A549 (cell line): ENCODE results near the gene ACBD6. TPM values are rescaled to one million over a fixed set of nuclear protein-coding genes. Genes with fewer than 3 reads are reported as not detected.

ENCODE experiments used
- ATAC-seq, 2 experiments: fragments of 200-7000 bp in 1 of 2; fragments of >200 bp in 1 of 2; cut with Nextera tagmentation in 1 of 2; cut with Tn5 transposase in 1 of 2; 3 replicates each; pipeline versions ENCODE4 v1.8.0 to v1.9.1; 2018 to 2020; ENCODE audit warnings: mild to moderate bottlenecking in 1 of 2, moderate library complexity in 1 of 2
- CTCF ChIA-PET: fragments of 300-600 bp; sonication (Branson Sonifier 250); formaldehyde crosslinking; extraction: SDS; loops from one replicate; lab custom pipeline; 2021; ENCODE audit warnings: antibody characterized with exemption, inconsistent platforms; lab: Yijun Ruan, JAX
- POLR2A ChIA-PET: fragments of 350-600 bp; formaldehyde crosslinking; extraction: SDS; loops from one replicate; lab custom pipeline; 2021; ENCODE audit warnings: antibody characterized with exemption, inconsistent platforms; lab: Yijun Ruan, JAX
- DNase-seq, 2 experiments: peaks; one replicate each; pipeline versions ENCODE4 v3.0.0 to v3.0.0-alpha.2; 2011 to 2016; ENCODE audit warnings: low read depth in 1 of 2, low spot score in 1 of 2
- FAIRE-seq: peaks from 2 replicates; lab custom pipeline; 2011; peaks lifted over from hg19 to GRCh38; lab: Jason Lieb, UNC
- H3K27ac ChIP-seq, 2 experiments: fragments of >200 bp; sonication (Bioruptor Twin); formaldehyde crosslinking; 3 replicates each; pipeline ENCODE4 v1.5.1; 2016 to 2017
- H3K4me1 ChIP-seq: fragments of >200 bp; sonication (Bioruptor Twin); formaldehyde crosslinking; 3 replicates; pipeline ENCODE4 v1.6.1; 2016
- H3K4me2 ChIP-seq: fragments of >200 bp; sonication (Bioruptor Twin); formaldehyde crosslinking; 3 replicates; pipeline ENCODE4 v1.6.1; 2016
- H3K4me3 ChIP-seq: fragments of >200 bp; sonication (Bioruptor Twin); formaldehyde crosslinking; 3 replicates; pipeline ENCODE4 v1.5.1; 2016
- H3K9me3 ChIP-seq: fragments of >200 bp; sonication (Bioruptor Twin); formaldehyde crosslinking; 3 replicates; pipeline ENCODE4 v1.6.1; 2016
- BCL3 ChIP-seq: fragments of >200 bp; sonication (Bioruptor Twin); formaldehyde crosslinking; IDR thresholded peaks from 3 replicates; pipeline ENCODE4 v1.6.1; 2016
- CBX2 ChIP-seq: fragments of 200-600 bp; sonication (generic); IDR thresholded peaks from 2 replicates; pipeline ENCODE4 v1.6.1; 2016; ENCODE audit warnings: low read depth, mild to moderate bottlenecking, borderline replicate concordance
- CBX8 ChIP-seq: fragments of 200-600 bp; sonication (generic); IDR thresholded peaks from 2 replicates; pipeline ENCODE4 v1.6.1; 2016
- CEBPB ChIP-seq, 2 experiments: fragments of >200 bp in 1 of 2; sonication (Bioruptor Twin) in 1 of 2; formaldehyde crosslinking in 1 of 2; IDR thresholded peaks; 2 replicates each; pipeline ENCODE4 v1.6.1; 2012 to 2016
- CTCF ChIP-seq: fragments of >200 bp; sonication (Bioruptor Twin); formaldehyde crosslinking; IDR thresholded peaks from 3 replicates; pipeline ENCODE4 v1.5.1; 2016
- ELK1 ChIP-seq: fragments of 150-350 bp; IDR thresholded peaks from 2 replicates; pipeline ENCODE4 v1.6.1; 2014; ENCODE audit warnings: low read depth, mild to moderate bottlenecking, low read length
- EP300 ChIP-seq, 2 experiments: fragments of >200 bp; sonication (Bioruptor Twin); formaldehyde crosslinking; IDR thresholded peaks; 2 replicates in 1 of 2; 3 replicates in 1 of 2; pipeline ENCODE4 v1.6.1; 2016 to 2017
- FOSB ChIP-seq: fragments of 250-450 bp; sonication (Bioruptor Pico); IDR thresholded peaks from 2 replicates; pipeline ENCODE4 v1.5.0; 2020; ENCODE audit warnings: mild to moderate bottlenecking, moderate library complexity
- FOSL2 ChIP-seq, 2 experiments: fragments of 450-650 bp in 1 of 2; fragments of >200 bp in 1 of 2; sonication (Bioruptor Twin) in 1 of 2; formaldehyde crosslinking; IDR thresholded peaks; 2 replicates each; pipeline versions ENCODE4 v1.5.0 to v1.6.1; 2016 to 2020; ENCODE audit warnings: mild to moderate bottlenecking in 1 of 2, moderate library complexity in 1 of 2
- FOXS1 ChIP-seq: fragments of 250-450 bp; sonication (Bioruptor Pico); IDR thresholded peaks from 2 replicates; pipeline ENCODE4 v1.5.0; 2020; ENCODE audit warnings: mild to moderate bottlenecking, moderate library complexity
- GATA3 ChIP-seq: IDR thresholded peaks from 2 replicates; pipeline ENCODE4 v1.6.1; 2012; ENCODE audit warnings: borderline replicate concordance
- HDAC2 ChIP-seq: fragments of 200-600 bp; sonication (generic); IDR thresholded peaks from 2 replicates; pipeline ENCODE4 v1.6.1; 2016
- HOXA7 ChIP-seq: fragments of 250-450 bp; sonication (Bioruptor Pico); IDR thresholded peaks from 2 replicates; pipeline ENCODE4 v1.5.0; 2020; ENCODE audit warnings: mild to moderate bottlenecking, moderate library complexity
- HOXB5 ChIP-seq: fragments of 250-450 bp; sonication (Bioruptor Pico); IDR thresholded peaks from 2 replicates; pipeline ENCODE4 v1.5.0; 2020; ENCODE audit warnings: mild to moderate bottlenecking, moderate library complexity
- JUN ChIP-seq, 2 experiments: fragments of >200 bp; sonication (Bioruptor Twin); formaldehyde crosslinking; IDR thresholded peaks; 2 replicates in 1 of 2; 3 replicates in 1 of 2; pipeline ENCODE4 v1.6.1; 2016 to 2017
- JUNB ChIP-seq: fragments of >200 bp; sonication (Bioruptor Twin); formaldehyde crosslinking; IDR thresholded peaks from 2 replicates; pipeline ENCODE4 v1.6.1; 2016
- MAZ ChIP-seq: fragments of 150-350 bp; IDR thresholded peaks from 2 replicates; pipeline ENCODE4 v1.6.1; 2014; ENCODE audit warnings: antibody characterized with exemption, low read depth, low read length, borderline replicate concordance
- NFE2L2 ChIP-seq: fragments of 150-350 bp; conservative IDR thresholded peaks from 2 replicates; pipeline ENCODE4 v1.6.1; 2014; ENCODE audit warnings: low read length
- NR3C1 ChIP-seq: fragments of >200 bp; sonication (Bioruptor Twin); formaldehyde crosslinking; IDR thresholded peaks from 3 replicates; pipeline ENCODE4 v1.6.1; 2017
- POLR2AphosphoS2 ChIP-seq: conservative IDR thresholded peaks from 2 replicates; pipeline ENCODE4 v1.6.1; 2012; ENCODE audit warnings: low read length, improper control_type of control experiment, inconsistent platforms
- RAD21 ChIP-seq, 2 experiments: fragments of >200 bp in 1 of 2; sonication (Bioruptor Twin) in 1 of 2; formaldehyde crosslinking in 1 of 2; IDR thresholded peaks in 1 of 2; conservative IDR thresholded peaks in 1 of 2; 2 replicates in 1 of 2; 3 replicates in 1 of 2; pipeline ENCODE4 v1.6.1; 2012 to 2018; ENCODE audit warnings: inconsistent platforms in 1 of 2
- RARB ChIP-seq: fragments of 250-450 bp; sonication (Bioruptor Pico); IDR thresholded peaks from 2 replicates; pipeline ENCODE4 v1.8.0; 2021; ENCODE audit warnings: mild to moderate bottlenecking, moderate library complexity
- RNF2 ChIP-seq: fragments of 200-600 bp; sonication (generic); IDR thresholded peaks from 2 replicates; pipeline ENCODE4 v1.6.1; 2016; ENCODE audit warnings: low read depth, mild to moderate bottlenecking, antibody characterized with exemption, moderate library complexity, borderline replicate concordance
- SMC3 ChIP-seq: fragments of >200 bp; sonication (Bioruptor Twin); formaldehyde crosslinking; IDR thresholded peaks from 3 replicates; pipeline ENCODE4 v1.6.1; 2018; ENCODE audit warnings: inconsistent platforms
- SREBF2 ChIP-seq: fragments of 450-650 bp; IDR thresholded peaks from 2 replicates; pipeline ENCODE4 v1.6.1; 2014; ENCODE audit warnings: mild to moderate bottlenecking, moderate library complexity
- ZC3H11A ChIP-seq: fragments of 450-650 bp; IDR thresholded peaks from 2 replicates; pipeline ENCODE4 v1.6.1; 2014; ENCODE audit warnings: antibody characterized with exemption, mild to moderate bottlenecking
- ZSCAN20 ChIP-seq: fragments of 250-450 bp; sonication (Bioruptor Pico); IDR thresholded peaks from 2 replicates; pipeline ENCODE4 v1.8.0; 2022; ENCODE audit warnings: mild to moderate bottlenecking, moderate library complexity
- WGBS: methylation state at CpG from one replicate; pipeline ENCODE4 v1.1.6; 2017; ENCODE audit errors: missing lambda C conversion rate; 5-methylcytosine and 5-hydroxymethylcytosine counted together
- polyA plus RNA-seq, 4 experiments: library from polyadenylated mRNA; depleted of rRNA in 3 of 4; stranded (reverse); fragments of >200 nt; fragmentation: RNase III in 1 of 4; extraction: RNeasy Plus Mini Kit Qiagen cat#74134 plus additional on column Dnase treatment in 1 of 4; gene quantifications; 2 replicates in 3 of 4; 3 replicates in 1 of 4; pipeline ENCODE4 v1.2.3, GENCODE V29; 2011 to 2017
- TF ChIP-seq, protein P1 (sequence below): fragments of 250-450 bp; sonication (Bioruptor Pico); IDR thresholded peaks from 2 replicates; pipeline ENCODE4 v1.5.0; 2021; ENCODE audit warnings: mild to moderate bottlenecking, moderate library complexity, borderline replicate concordance
- TF ChIP-seq, protein P2 (sequence below): fragments of >200 bp; sonication (Bioruptor Twin); formaldehyde crosslinking; IDR thresholded peaks from 2 replicates; pipeline ENCODE4 v1.6.1; 2016

The ACBD6 gene
- polyA plus RNA-seq, 2 of the 4 experiments (the other 2 are of a cell fraction), result 61.4 to 91.3 TPM

GRCh38 chr1:180279651-180280050 lies 222.7 kb downstream of the ACBD6 start:
- Histone ChIP-seq H3K4me3 (no peak overlapping the region), H3K9me3 (no peaks in the 10 kb centered on the region), H3K4me2 (no peak overlapping the region), H3K4me1 (peaks cover 5% of the 10 kb centered on the region; the same call in 1 of the 3 replicates), H3K27ac (no peak overlapping the region)
- no peak for FAIRE-seq
- no peak for DNase-seq
- TF ChIP-seq SREBF2 (no peak), EP300 (IDR thresholded peaks at IDR 0.05) (no peak), CBX2 (no peak), HOXA7 (no peak), SMC3 (no peak), NFE2L2 (no peak), BCL3 (no peak), GATA3 (no peak)
- TF ChIP-seq, protein P1, sequence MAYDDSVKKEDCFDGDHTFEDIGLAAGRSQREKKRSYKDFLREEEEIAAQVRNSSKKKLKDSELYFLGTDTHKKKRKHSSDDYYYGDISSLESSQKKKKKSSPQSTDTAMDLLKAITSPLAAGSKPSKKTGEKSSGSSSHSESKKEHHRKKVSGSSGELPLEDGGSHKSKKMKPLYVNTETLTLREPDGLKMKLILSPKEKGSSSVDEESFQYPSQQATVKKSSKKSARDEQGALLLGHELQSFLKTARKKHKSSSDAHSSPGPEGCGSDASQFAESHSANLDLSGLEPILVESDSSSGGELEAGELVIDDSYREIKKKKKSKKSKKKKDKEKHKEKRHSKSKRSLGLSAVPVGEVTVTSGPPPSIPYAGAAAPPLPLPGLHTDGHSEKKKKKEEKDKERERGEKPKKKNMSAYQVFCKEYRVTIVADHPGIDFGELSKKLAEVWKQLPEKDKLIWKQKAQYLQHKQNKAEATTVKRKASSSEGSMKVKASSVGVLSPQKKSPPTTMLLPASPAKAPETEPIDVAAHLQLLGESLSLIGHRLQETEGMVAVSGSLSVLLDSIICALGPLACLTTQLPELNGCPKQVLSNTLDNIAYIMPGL, result no peak
- CTCF ChIA-PET, result interaction anchor here (0.9 kb wide), 1 partner anchor 199 kb away, joined by 3 read pairs; no protein-coding TSS in a partner anchor
- 100% methylated on average over 1 of the region's 1 CpG for WGBS
- POLR2A ChIA-PET, result no interaction called here
- ATAC-seq, result no peak

GRCh38 chr1:180278596-180279395 lies 223.6 kb downstream of the ACBD6 start:
- Histone ChIP-seq H3K4me1 (peaks cover 5% of the 10 kb centered on the region; the same call in 1 of the 3 replicates), H3K4me2 (no peak overlapping the region), H3K27ac (no peak overlapping the region), H3K4me3 (no peak overlapping the region), H3K9me3 (no peaks in the 10 kb centered on the region)
- no peak for TF ChIP-seq FOSB (CRISPR knock-in tag)
- no peak for TF ChIP-seq HDAC2
- TF ChIP-seq EP300 (IDR thresholded peaks at IDR 0.05), result no peak
- no peak for TF ChIP-seq CBX8
- TF ChIP-seq ZC3H11A, result no peak
- no peak for TF ChIP-seq ZSCAN20 (CRISPR knock-in tag)
- TF ChIP-seq FOXS1, result no peak
- no peak for TF ChIP-seq CEBPB (IDR thresholded peaks at IDR 0.05)
- TF ChIP-seq RARB (CRISPR knock-in tag), result no peak
- no peak for TF ChIP-seq RAD21 (conservative IDR thresholded peaks at IDR 0.05 in 1 of 2, IDR thresholded peaks at IDR 0.05 in 1 of 2)
- DNase-seq (no peak), FAIRE-seq (no peak), ATAC-seq (no peak)
- WGBS, result 84% methylated on average over 9 of the region's 9 CpGs
- ChIA-PET CTCF (interaction anchor here (0.7 to 2.5 kb wide), 4 partner anchors 11 to 480 kb away, joined by 3 to 9 read pairs (median 4); no protein-coding TSS in a partner anchor), POLR2A (no interaction called here)

DNA sequence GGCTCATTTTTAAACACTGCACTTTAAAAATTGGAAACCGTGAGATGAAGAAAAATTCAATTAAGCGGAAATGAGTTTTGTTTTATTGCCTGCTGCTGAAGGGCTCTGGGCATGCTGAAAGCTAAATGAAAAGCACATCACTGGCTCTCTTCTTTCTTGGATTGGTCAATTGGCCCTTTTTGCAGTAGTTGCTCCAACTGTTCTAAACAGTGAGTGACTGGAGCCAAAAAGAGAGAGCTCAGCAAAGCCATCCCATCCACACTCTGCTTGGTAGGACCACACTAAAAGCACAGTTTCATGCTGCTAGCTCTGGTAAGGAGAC lies 224.2 kb downstream of the ACBD6 start:
- ATAC-seq, result no peak
- WGBS, result 94% methylated on average over 2 of the region's 2 CpGs
- POLR2A ChIA-PET, result no interaction called here
- Histone ChIP-seq H3K4me3 (no peak overlapping the region), H3K4me2 (no peak overlapping the region), H3K4me1 (peaks cover 5% of the 10 kb centered on the region; the same call in 1 of the 3 replicates), H3K9me3 (no peaks in the 10 kb centered on the region), H3K27ac (no peak overlapping the region)
- FAIRE-seq, result no peak
- DNase-seq, result no peak
- CTCF ChIA-PET, result interaction anchor here (1.1 to 2.5 kb wide), 3 partner anchors 11 to 46 kb away, joined by 3 to 9 read pairs (median 3); no protein-coding TSS in a partner anchor
- no peak for TF ChIP-seq FOSL2 (IDR thresholded peaks at IDR 0.05)
- no peak for TF ChIP-seq FOSL2 (CRISPR knock-in tag; IDR thresholded peaks at IDR 0.05)
- TF ChIP-seq POLR2AphosphoS2, result no peak
- no peak for TF ChIP-seq JUN (IDR thresholded peaks at IDR 0.05)
- TF ChIP-seq HOXB5 (CRISPR knock-in tag), result no peak
- TF ChIP-seq, protein P2, sequence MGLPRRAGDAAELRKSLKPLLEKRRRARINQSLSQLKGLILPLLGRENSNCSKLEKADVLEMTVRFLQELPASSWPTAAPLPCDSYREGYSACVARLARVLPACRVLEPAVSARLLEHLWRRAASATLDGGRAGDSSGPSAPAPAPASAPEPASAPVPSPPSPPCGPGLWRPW, result no peak
- no peak for TF ChIP-seq RAD21 (conservative IDR thresholded peaks at IDR 0.05 in 1 of 2, IDR thresholded peaks at IDR 0.05 in 1 of 2)
- TF ChIP-seq JUNB, result no peak
- no peak for TF ChIP-seq NR3C1
- TF ChIP-seq ELK1, result no peak
- no peak for TF ChIP-seq CTCF
- TF ChIP-seq CBX2, result no peak
- TF ChIP-seq RNF2, result no peak
- no peak for TF ChIP-seq MAZ
